ENCODE data around the gene CENPF. TPM values are rescaled to one million over a fixed set of nuclear protein-coding genes. Genes with fewer than 3 reads are reported as not detected.

The CENPF gene
- total RNA-seq, 1 donor = 42.1 TPM

DNA sequence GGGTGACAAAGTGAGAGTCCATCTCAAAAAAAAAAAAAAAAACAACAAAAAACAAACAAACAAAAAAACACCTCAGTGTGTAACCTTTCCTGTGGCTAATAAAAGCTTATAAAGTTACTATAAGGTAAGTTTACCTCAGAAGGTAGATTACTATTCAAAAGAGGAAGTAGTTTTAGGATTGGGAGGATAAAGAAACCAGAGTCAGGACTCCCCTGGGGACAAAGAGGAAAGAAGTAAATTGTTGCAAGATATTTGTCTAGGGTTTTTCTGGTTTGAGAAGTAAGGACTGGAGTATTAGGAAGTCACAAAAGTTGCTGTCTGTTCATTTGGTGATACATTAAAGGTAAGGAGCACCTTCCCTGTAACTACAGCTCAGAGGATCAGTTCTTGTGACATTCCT lies 23.8 kb upstream of the CENPF start:
- TF ChIP-seq, protein P1, sequence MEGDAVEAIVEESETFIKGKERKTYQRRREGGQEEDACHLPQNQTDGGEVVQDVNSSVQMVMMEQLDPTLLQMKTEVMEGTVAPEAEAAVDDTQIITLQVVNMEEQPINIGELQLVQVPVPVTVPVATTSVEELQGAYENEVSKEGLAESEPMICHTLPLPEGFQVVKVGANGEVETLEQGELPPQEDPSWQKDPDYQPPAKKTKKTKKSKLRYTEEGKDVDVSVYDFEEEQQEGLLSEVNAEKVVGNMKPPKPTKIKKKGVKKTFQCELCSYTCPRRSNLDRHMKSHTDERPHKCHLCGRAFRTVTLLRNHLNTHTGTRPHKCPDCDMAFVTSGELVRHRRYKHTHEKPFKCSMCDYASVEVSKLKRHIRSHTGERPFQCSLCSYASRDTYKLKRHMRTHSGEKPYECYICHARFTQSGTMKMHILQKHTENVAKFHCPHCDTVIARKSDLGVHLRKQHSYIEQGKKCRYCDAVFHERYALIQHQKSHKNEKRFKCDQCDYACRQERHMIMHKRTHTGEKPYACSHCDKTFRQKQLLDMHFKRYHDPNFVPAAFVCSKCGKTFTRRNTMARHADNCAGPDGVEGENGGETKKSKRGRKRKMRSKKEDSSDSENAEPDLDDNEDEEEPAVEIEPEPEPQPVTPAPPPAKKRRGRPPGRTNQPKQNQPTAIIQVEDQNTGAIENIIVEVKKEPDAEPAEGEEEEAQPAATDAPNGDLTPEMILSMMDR (IDR thresholded peaks at IDR 0.05; ENCODE audit: insufficient read depth, low read length) = no peak
- DNase-seq (ENCODE audit: low read depth) = no peak
- H3K4me3 ChIP-seq (ENCODE audit: low read depth, low read length) = no peak overlapping the region

DNA sequence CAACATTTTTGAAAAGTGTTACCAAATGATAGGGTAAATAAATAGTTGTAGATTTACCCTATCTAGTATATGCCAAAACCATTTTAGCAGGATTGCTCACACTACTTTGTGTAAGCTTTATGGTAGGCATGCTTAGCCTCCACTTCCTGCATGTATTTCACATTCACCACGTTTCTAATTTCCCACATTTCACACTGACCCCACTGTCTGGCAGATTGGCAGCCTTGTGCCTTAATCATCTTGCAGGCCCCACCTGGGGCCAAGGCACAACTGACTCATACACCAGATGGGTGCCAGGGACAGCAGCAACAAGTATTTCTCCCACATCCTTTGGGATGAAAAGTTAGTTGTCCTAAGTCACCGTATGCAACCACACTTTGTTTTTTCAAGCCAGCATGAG lies 21.2 kb upstream of the CENPF start:
- peak; percentile 70 for DNase-seq (ENCODE audit: low read depth)
- no peak overlapping the region for H3K4me3 ChIP-seq (ENCODE audit: low read depth, low read length)
- TF ChIP-seq, protein P1 (IDR thresholded peaks at IDR 0.05; ENCODE audit: insufficient read depth, low read length) = no peak

DNA sequence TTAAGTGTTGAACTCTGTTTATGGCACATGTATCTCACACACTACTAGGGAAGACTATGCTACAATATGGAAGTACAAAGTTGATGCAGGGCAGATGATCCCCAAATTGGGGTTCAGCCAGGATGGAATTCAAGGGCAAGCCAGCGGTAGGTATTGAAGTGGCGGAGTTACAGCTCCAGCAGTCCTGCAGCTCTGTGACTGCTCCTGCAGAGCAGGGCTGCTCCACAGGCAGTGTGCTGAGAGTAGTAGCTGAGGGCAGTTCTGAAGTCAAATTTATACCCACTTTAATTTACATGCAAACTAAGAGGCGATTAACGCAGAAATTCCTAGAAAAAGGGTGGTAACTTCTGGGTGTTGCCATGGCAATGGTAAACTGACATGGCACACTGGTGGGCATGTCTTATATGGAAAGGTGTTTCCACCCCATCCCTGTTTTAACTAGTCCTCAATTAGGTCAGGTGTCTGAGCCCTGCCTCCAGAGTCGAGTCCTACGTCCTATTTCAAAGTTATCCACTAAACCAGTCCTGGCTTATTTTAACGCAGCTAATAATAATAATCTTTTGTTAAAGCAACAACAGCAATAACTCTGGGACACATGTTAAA lies 20.6 kb upstream of the CENPF start:
- no peak for DNase-seq (ENCODE audit: low read depth)
- TF ChIP-seq, protein P1 (IDR thresholded peaks at IDR 0.05; ENCODE audit: insufficient read depth, low read length) = no peak
- H3K4me3 ChIP-seq (ENCODE audit: low read depth, low read length) = no peak overlapping the region

DNA sequence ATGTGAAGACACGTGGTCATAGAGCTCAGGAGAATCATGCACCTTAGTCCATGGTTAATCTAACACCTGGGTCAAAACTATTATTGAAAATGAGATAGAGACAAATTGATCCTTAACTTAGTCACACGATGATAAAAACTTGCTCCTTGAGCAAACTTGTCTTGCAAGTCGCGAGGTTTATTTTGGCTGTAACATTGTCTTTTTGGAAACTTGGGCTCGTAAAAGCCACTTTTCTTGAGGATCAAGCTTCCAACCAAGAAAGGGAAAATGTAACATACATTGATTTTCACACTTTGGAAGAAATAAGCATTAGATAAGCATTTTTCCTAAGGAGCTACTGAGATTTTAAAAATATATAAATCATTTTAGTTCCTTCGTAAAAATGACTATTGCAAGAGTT lies 19.9 kb upstream of the CENPF start:
- H3K4me3 ChIP-seq (ENCODE audit: low read depth, low read length) = no peak overlapping the region
- TF ChIP-seq, protein P1 (IDR thresholded peaks at IDR 0.05; ENCODE audit: insufficient read depth, low read length) = no peak

DNA sequence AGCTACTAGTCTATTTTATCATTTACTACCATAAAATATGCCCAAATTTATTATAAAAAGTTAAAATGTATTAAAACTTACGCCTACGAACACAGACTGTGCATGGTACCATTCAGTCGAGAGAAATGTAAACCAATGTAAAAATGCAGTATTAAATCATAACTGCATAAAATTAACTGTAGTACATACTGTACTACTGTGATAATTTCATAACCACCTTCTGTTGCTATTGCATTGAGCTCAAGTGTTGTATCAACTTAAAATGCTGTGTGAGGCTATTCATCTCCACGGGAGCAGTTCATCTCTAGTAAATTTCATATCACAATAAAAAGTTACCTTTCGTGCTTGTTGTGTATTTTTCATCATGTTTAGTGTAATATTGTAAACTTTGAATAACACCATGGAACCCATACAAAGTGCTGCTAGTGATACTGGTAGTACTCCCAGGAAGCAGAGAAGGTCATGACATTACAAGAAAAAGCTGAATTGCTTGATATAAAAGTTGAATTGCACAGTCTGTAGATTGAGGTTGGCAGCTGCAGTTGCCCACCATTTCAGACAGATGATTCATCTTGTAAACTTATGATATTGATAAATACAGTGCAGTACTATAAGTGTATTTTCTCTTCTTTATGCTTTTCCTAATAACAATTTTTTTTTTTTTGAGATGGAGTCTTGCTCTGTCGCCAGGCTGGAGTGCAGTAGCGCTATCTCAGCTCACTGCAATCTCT lies 19.0 kb upstream of the CENPF start:
- no peak for DNase-seq (ENCODE audit: low read depth)
- H3K4me3 ChIP-seq (ENCODE audit: low read depth, low read length) = no peak overlapping the region
- TF ChIP-seq, protein P1 (IDR thresholded peaks at IDR 0.05; ENCODE audit: insufficient read depth, low read length) = no peak

More for the DNA sequence above, 19.9 kb upstream of the CENPF start:
- no peak for DNase-seq (ENCODE audit: low read depth)

DNA sequence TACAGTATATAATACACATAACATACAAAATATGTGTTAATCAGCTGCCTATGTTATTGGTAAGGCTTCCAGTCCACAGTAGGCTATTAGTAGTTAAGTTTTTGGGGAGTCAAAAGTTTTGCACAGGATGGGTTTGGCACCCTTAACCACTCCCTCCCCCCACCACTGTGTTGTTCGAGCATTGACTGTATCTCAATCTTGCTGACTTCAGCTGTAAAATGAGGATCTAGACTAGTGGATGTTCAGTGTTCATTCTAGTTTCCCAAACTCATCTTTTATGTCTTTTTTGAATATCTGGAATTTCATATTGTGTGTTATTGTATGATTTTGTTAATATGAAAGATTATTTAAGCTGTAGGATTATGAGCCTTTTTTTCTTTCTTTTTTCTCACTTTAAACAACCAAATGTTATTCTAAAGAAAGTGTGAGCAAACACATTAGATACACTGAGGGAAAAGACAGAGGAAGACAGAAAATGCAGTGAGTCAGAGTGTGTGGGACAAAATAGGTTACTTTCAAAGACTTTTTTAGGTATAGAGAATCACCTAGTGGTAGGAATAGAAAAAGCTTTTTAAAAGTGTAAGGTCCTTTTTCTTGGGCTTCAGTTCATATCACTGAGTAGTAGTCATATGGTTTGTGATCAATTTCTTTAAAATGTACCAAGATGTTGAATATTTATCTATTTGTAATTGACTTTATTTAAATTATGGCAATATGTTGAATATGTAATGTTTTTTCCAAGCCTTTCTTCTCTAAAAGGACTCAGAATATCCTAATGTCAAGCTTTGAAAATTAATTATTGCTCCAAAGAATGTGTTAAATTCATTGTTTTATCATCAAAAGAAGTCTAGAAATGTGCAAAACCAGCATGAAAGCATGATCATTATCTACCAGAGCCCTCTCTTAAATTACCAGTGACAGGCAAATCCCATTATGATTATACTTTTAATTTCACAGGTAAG lies 17.9 kb upstream of the CENPF start:
- TF ChIP-seq, protein P1 (IDR thresholded peaks at IDR 0.05; ENCODE audit: insufficient read depth, low read length) = peak; percentile 79
- peak; percentile 77 for DNase-seq (ENCODE audit: low read depth)
- H3K4me3 ChIP-seq (ENCODE audit: low read depth, low read length) = no peak overlapping the region

All from fibroblast of the aortic adventitia (primary cell).